HPDE6-E6E7 (cell line): ENCODE data around the gene EIPR1.
"Not testable (repeated sequence)": the region's sequence is repeated elsewhere in the genome, so short reads cannot be mapped to it uniquely, and the experiment has no call there.

Experiments used
- DNase-seq: peaks from one replicate; pipeline ENCODE4 v3.0.0; 2011; ENCODE audit warnings: missing footprints; ENCODE audit errors: extremely low spot score

Gene EIPR1

GRCh38 chr2:3212984-3213383 lies 164.6 kb downstream of the EIPR1 start:
- DNase-seq, result no peak

- no peak for DNase-seq
Observed at GRCh38 chr2:3212061-3212362, 165.6 kb downstream of the EIPR1 start.

GRCh38 chr2:3211256-3212060 lies 166.2 kb downstream of the EIPR1 start:
- DNase-seq, result no peak

GRCh38 chr2:3210257-3210656 lies 167.4 kb downstream of the EIPR1 start:
- no peak for DNase-seq

GRCh38 chr2:3209258-3209657 lies 168.4 kb downstream of the EIPR1 start:
- DNase-seq, result no peak

- no peak for DNase-seq
Observed at GRCh38 chr2:3208591-3208990, 169.0 kb downstream of the EIPR1 start.

GRCh38 chr2:3208179-3208578 lies 169.4 kb downstream of the EIPR1 start:
- DNase-seq, result no peak

GRCh38 chr2:3207091-3207491 lies 170.5 kb downstream of the EIPR1 start:
- DNase-seq, result no peak

- no peak for DNase-seq
Observed at GRCh38 chr2:3205845-3206244, 171.8 kb downstream of the EIPR1 start.

- no peak for DNase-seq
Observed at GRCh38 chr2:3204031-3204821, 173.4 kb downstream of the EIPR1 start.

GRCh38 chr2:3203497-3204019 lies 174.1 kb downstream of the EIPR1 start:
- DNase-seq, result no peak

GRCh38 chr2:3202926-3203325 lies 174.7 kb downstream of the EIPR1 start:
- DNase-seq, result no peak

GRCh38 chr2:3201281-3201680 lies 176.3 kb downstream of the EIPR1 start:
- no peak for DNase-seq

- no peak for DNase-seq
Observed at GRCh38 chr2:3200420-3200939, 177.1 kb downstream of the EIPR1 start.

- DNase-seq, result no peak
Observed at GRCh38 chr2:3199627-3200345, 177.8 kb downstream of the EIPR1 start.

GRCh38 chr2:3198671-3199192 lies 178.9 kb downstream of the EIPR1 start:
- not testable (repeated sequence) for DNase-seq

GRCh38 chr2:3198119-3198518 lies 179.5 kb downstream of the EIPR1 start:
- no peak for DNase-seq

GRCh38 chr2:3197308-3197707 lies 180.3 kb downstream of the EIPR1 start:
- no peak for DNase-seq

- no peak for DNase-seq
Observed at GRCh38 chr2:3196716-3197115, 180.9 kb downstream of the EIPR1 start.

GRCh38 chr2:3195641-3196476 lies 181.8 kb downstream of the EIPR1 start:
- no peak for DNase-seq

GRCh38 chr2:3194828-3195227 lies 182.8 kb downstream of the EIPR1 start:
- DNase-seq, result no peak
